ENCODE data around the gene IGFBP1. TPM values are rescaled to one million over a fixed set of nuclear protein-coding genes. Genes with fewer than 3 reads are reported as not detected.
"Not testable (repeated sequence)": the region's sequence is repeated elsewhere in the genome, so short reads cannot be mapped to it uniquely, and the experiment has no call there.

The IGFBP1 gene
- total RNA-seq, 1 experiment from 2014 or later: 0.23 TPM

DNA sequence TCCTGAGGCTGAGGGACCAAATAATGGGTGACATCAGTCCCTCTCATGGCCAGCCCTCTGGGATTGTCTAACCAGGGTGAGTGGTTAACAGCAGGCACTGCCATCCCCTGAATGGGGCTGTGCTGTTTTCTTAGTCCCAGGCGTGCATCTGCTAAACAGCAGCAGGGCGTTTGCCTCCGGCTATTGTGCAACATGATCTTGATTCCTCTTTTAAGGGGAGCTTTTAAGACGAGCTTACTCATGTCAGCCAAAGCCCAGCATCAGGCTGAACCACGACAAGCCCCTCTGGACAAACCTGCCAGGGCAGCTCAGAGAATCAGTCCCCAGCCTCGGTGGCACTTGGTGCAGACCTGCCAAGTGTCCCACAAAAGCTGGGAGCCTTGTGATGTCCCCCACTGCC lies 49.0 kb downstream of the IGFBP1 start:
- DNase-seq (ENCODE audit: low read depth): no peak

DNA sequence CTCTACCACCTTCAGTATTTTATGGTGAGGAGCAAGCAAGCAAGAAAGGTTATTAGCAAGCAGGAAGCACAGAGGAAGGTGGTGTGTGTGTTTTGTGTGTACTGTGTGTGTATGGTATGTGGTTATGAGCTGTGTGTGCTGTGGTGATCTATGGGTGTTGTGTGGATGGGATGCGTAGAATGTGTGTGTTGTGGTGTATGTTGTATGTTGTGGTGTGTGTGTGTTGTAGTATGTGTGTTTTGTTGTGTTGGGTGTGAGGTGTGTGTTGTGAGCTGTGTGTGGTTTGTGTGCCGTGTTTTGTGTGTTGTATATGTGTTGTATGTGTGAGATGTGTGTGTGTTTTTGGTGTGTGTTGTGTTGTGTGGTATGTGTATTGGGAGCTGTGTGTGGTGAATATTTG lies 49.6 kb downstream of the IGFBP1 start:
- no peak for DNase-seq (ENCODE audit: low read depth)

DNA sequence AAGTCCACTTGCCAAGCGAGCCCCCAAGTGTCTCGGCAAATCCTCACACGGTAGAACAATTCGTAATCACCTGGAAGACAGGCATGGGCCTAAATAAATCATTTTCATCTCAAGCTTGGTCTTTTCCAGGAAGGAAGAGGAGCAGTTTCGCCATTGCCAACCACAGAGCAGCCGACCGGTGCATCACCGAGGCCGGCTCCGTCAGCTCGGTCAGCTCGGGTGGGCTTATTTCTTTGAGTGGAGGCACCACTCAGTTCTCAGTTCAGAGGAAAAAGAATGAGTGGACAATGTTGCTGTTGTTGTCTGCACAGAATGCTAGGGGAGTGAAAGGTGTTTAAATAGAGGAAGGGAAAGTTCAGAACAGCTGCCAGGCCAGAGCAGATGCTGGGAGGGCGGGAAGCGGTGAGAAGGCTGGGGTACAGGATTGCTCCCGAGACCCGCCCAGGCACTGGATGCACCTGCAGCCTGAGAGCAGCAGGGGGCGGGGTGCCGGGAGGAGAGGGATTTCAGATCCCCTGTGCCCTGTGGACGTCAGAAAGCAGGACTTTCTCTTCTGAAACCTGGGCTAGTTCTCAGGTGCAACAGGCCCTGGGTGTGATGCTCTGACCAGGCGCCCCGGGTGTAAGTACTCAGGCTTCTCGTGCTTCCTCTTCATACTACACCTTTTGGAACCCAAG lies 50.5 kb downstream of the IGFBP1 start:
- DNase-seq (ENCODE audit: low read depth): no peak

- DNase-seq (ENCODE audit: low read depth): no peak
Measured at GRCh38 chr7:45939574-45939973, 51.3 kb downstream of the IGFBP1 start.

GRCh38 chr7:45940237-45940781 lies 52.0 kb downstream of the IGFBP1 start:
- DNase-seq (ENCODE audit: low read depth): not testable (repeated sequence)

- DNase-seq (ENCODE audit: low read depth): no peak
Measured at GRCh38 chr7:45940939-45941338, 52.7 kb downstream of the IGFBP1 start.

Other genes with a start within 250 kb of the IGFBP1 start
- gene CCDC201, start 15.4 kb upstream of the IGFBP1 start, total RNA-seq (2014; rRNA removed): not detected in 2 replicates
- gene IGFBP3, start 32.8 kb downstream of the IGFBP1 start, total RNA-seq (2014; rRNA removed): 14.0 and 31.9 TPM in 2 replicates